HG02571 (cell line): ENCODE data around the gene TESK2.
"Not testable (repeated sequence)": the region's sequence is repeated elsewhere in the genome, so short reads cannot be mapped to it uniquely, and the experiment has no call there.

Source experiments
- ATAC-seq: cut with Tn5 transposase; IDR thresholded peaks from one replicate; pipeline ENCODE4 v1.9.1; 2021; ENCODE audit warnings: mild to moderate bottlenecking, moderate library complexity; ENCODE audit not compliant: unreplicated experiment

Gene TESK2

DNA sequence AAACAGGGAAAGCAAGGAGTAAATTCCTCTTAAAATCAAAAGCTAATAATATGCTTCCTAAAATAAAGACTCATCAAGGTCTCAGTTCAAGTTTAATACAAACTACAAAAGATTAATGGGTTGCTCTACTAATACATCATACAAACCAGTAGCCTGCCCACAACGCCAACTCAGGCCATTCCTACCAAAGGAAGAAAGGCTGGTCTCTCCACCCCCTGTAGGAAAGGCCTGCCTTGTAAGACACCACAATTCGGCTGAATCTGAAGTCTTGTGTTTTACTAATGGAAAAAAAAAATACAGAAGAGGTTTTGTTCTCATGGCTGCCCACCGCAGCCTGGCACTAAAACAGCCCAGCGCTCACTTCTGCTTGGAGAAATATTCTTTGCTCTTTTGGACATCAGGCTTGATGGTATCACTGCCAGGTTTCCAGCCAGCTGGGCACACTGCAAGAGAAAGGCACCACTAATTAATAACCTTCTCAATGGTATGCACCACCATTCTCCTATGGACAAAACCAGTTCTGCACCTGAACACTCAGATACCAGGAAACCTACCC is 20.1 kb upstream of the TESK2 start:
- no peak for ATAC-seq

DNA sequence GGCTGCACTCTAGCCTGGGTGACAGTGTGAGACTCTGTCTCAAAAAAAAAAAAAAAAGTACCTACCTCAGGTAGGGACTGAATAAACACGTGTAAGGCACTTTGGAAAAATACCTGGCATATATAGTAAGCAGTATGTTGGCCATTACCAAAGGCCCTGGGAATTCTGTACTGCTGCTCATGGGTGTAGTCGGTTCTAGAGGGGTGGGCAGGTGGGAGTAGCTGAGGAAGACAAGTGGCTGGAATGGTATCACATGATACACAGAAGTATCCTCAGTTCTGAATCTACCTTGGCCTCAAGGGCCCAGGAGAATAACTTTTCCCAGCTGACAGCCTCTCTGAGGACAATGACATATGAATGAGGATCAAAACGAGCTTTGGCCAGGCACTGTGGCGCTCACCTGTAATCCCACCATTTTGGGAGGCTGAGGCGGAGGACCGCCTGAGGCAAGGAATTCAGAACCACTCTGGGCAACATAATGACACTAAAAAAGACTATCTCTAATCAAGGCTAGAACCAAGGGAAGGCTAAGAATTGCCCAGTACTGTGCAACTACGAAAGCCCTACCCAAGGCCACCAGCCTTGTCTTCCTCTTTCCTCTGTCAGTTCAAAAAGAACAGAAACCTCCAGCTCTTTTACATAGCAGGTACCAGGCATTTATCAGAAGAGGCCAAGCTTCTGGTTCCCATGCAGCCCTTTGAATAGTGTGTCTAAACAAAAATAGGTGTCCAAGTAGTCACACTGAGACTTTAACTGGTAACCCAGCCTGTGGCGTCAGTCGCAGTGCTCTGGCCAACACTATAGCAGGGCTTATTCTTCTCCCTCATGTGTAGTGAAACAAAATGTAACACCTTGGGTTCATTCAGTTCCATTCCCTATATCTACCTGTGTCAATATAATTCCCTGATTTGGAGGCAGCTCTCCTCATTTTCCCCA is 19.3 kb upstream of the TESK2 start:
- ATAC-seq, result no peak

DNA sequence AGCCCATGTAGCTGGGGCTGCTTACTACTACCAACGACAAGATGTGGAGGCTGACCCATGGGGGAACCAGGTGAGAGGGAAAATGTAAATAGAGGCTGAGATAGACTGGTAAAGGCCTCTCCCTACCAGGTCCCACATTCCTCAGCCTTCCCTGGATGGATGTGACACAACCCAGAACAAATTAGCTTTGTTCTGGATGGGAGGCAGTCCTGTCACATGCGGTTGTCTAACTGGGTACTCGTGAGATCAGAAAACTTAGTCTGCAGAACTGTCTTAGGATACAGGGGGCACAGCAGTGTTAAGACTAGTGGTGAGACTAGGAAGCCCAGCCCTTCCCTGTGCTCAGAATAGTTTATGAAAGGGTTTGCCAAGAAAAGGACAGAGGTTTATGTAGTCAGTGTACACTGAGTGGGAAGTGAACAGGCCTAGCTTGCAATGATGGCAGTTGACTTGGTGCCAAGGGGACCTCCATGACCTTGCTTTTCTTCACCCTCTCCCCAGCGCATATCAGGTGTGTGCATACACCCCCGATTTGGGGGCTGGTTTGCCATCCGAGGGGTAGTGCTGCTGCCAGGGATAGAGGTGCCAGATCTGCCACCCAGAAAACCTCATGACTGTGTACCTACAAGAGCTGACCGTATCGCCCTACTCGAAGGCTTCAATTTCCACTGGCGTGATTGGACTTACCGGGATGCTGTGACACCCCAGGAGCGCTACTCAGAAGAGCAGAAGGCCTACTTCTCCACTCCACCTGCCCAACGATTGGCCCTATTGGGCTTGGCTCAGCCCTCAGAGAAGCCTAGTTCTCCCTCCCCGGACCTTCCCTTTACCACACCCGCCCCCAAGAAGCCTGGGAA is 17.6 kb upstream of the TESK2 start:
- no peak for ATAC-seq

DNA sequence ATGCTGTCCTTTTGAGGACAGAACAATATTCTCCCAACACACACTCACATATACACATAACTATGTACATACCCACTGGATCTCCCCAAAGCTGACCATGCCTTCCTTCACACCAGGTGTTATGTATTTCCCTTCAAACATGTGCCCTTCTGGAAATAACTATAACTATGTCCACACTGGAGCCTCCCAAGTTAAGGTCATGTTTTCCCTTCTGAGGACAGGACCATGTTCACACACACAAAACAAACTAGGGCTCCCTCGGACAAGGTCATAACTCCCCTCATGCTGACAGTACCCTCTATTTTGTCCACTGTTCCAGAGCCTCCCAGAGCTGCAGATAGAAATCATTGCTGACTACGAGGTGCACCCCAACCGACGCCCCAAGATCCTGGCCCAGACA is 16.9 kb upstream of the TESK2 start:
- no peak for ATAC-seq

DNA sequence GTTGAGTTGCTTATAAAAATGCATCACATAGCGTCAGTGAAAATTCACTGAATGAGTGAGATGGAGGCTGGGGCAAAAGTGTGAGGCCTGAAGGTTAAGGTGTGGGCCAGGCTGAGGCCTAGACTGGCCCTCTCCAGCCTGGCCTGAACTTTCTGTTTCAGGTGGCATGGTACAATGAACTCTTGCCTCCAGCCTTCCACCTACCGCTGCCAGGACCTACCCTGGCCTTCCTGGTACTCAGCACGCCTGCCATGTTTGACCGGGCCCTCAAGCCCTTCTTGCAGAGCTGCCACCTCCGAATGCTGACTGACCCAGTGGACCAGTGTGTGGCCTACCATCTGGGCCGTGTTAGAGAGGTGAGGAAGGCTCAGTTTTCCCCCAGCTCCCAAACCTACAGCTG is 16.2 kb upstream of the TESK2 start:
- no peak for ATAC-seq

DNA sequence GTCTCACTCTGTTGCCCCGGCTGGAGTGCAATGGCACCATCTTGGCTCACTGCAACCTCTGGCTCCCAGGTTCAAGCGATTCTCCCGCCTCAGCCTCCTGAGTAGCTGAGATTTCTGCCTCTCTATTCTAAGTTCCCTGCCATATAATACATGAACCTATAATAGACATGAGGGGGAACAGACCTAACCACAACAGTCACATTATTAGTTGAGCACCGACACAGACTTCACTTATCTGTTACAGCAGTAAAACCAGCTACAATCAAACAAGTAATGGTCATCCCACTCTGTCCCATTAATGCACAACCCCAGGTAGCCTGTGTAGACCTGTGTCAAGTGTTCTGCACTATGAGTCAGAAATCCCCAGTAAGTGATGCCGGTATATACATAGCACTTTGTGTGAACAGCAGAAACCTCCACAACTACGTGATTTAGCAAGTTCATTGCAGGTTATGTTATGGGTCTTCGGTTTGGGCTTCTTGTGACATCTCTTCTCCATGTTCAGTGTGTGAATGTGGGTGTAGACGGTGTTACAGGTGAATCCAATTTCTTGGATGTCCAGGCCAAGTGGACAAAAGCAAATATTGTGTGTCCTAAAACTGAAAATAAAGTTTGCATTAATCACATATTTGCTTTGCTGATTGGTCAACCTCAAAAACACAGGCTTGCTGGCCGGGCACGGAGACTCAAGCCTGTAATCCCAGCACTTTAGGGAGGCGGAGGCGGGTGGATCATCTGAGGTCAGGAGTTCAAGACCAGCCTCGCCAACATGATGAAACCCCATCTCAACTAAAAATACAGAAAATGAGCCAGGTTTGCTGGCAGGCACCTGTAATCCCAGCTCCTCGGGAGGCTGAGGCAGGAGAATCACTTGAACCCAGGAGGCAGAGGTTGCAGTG is 12.7 kb upstream of the TESK2 start:
- no peak for ATAC-seq

DNA sequence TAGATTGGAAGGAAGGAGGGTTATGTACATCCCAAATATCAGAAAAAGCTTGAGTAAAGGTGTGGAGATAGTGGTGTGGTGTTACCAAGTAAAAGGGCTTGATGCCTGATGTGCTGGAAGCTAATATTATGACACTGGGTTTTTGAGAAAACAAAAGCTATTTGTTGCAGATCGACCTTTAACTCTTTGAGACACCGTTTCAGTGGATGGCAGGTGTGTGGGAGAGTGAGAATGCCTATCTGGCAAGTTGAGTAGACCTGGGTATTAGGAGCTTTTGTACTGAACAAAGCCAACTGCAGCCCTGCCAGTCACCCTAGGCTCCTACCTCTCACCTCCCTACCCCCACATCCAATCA is 10.5 kb upstream of the TESK2 start:
- no peak for ATAC-seq

DNA sequence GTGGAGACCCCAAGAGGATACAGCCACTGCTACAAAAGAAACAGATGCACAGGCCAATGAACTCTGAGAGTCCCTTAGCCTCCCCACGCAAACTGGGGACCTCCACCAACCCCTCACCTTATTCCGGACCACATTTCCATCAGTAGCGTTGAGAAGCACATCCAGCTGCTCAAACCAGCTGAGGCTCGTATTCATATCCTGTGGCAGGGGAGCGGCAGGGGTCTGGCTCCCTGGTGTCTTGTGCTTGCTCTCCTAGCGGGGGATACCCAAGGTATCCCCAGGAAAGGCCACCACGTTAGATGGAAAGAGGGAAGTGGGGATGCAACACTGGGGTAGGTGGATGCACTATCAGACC is 8.4 kb upstream of the TESK2 start:
- no peak for ATAC-seq

DNA sequence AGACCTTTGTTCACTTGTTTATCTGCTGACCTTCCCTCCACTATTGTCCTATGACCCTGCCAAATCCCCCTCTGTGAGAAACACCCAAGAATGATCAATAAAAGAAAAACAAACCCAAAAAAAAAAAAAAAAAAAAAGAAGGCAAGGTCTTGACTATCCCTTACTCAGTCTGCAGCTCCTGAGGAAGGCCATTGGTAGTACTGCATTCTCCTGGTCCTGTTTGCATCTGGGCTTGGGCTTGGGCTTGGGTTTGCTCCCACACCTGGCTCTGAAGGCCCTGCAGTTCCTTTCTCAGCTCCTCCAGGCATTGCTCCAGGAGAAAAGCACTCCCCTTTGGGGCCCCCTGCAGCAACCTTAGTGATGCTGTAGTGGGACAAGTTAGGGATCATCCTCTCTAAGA is 7.3 kb upstream of the TESK2 start:
- no peak for ATAC-seq

DNA sequence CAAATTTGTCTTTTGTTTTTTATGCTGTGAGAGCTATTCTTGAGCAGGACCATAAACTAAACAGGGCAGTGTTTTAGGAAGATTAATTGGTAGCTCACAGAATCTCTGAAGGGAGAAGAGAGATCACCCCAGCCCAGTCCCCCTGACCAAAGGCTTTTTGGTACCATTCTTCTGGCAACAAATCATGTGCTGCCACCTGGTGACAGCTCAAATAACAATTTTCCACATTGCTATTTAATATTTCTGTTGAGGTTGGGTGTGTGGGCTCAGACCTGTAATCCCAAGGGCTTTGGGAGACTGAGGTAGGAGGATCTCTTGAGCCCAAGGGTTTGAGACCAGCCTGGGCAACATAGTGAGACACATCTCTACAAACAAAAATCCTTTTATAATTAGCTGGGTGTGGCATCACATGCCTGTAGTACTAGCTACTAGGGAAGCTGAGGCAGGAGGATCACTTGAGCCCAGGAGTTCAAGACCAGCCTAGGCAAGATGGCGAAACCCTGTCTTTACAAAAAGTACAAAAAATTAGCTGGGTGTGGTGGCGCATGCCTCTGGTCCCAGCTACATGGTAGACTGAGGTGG is 2.2 kb upstream of the TESK2 start:
- ATAC-seq, result no peak

DNA sequence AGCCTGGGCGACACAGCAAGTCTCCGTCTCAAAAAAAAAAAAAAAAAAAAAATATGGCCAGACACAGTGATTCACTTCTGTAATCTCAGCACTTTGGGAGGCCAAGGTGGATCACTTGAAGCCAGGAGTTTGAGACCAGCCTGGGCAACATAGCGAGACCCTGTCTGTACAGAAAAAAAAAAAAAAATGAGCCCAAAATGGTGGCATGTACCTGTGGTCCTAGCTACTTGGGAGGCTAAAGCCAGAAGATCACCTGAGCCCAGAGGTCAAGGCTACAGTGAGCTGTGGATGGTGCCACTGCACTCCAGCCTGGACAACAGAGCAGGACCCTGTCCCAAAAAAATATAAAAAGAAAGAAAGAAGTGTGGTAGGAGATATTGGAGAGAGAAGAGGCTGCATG is 1.7 kb upstream of the TESK2 start:
- no peak for ATAC-seq

DNA sequence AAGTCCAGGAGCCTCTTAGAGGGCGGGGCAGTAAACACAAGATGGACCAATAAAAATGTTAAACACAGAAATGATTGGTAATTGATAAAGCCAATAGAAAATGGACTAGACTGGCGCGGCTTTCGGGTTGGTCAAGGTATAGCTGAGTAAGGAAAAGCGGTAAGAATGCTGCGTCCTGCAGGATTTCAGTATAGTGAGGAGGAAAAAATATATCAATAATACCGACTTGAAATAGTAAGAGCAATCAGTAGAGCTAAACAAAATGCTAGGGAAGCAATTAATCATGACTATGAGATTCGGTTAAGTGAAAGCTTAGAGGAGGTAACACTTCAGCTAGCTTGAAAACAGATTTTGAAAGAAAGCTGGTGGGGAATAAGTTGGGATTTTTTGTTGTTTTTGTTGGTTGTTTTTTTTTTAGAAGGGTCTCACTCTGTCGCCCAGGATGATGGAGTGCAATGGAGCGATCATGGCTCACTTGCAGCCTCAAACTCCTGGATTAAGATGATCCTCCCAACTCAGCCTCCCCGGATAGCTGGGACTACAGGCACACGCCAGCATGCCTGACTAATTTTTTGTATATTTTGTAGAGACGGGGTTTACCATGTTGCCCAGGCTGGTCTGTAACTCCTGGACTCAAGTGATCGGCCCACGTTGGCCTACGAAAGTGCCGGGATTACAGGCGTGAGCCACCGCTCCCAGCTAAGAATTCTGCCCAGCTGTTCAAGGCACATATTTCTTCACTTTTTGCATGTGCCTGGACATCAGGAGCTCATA is 711 bp upstream of the TESK2 start:
- ATAC-seq, result no peak

DNA sequence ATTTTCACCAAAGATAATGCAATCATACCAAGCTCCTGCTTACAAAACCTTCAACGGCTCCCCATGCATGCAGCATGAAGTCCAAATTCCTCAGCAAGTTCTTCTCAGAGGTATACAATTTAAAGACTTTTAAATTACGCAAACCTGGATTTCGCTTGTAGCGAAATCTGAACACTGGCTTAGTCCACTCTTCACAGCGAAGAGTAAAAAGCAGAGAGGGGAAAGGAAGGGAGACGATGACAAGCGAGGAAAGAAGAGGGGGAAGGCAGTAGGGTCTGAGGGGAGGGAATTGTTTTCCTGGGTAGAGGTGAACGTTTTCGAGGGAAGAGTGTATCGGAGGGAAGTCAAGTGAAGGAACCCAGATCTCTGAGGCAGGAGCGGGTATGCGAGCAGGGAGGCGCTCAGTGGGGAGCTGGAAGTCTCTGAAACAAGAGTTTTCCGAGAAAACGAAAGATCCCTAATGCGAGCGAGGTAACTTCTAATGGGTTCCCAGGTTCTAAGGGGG is 790 bp downstream of the TESK2 start:
- no peak for ATAC-seq

DNA sequence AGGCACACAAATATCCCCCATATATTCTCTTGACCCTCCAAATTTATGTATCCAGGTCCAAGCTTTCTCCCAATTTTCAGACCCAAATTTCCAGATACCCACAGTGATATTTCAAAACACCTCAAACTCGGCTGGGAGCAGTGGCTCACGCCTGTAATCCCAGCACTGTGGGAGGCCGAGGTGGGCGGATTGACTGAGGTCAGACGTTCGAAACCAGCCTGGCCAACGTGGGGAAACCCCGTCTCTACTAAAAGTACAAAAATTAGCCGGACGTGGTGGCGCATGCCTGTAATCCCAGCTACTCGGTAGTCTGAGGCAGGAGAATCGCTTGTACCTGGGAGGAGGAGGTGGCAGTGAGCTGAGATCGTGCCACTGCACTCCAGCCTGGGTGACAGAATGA is 1.6 kb downstream of the TESK2 start:
- ATAC-seq, result not testable (repeated sequence)

DNA sequence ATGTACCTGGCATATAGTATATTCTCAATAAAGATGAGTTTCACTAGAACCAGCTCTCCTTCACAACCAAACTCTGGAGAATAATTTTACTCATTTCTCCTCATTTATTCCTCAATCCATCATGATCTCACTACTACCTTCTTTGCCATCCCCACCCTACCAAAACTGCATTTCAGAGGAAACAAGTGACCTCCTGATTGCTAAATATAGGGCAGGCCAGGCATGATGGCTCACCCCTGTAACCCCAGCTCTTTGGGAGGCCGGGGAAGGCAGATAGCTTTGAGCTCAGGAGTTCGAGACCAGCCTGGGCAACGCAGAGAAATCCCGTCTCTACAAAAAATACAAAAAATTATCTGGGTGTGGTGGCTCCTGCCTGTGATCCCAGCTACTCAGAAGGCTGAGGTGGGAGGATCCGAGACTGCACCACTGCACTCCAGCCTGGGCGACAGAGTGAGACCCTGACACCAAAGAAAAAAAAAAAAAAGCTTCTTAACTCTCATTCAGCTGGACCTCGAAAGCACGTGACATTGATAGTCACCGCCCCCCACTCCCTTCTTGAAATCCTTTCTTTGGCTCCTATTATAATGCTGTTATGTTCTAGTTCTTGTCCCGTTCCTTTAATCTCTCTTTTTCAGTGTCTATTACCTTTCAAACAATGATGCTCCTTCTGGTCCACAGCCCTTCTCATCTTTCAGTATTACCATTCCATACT is 2.1 kb downstream of the TESK2 start:
- no peak for ATAC-seq

DNA sequence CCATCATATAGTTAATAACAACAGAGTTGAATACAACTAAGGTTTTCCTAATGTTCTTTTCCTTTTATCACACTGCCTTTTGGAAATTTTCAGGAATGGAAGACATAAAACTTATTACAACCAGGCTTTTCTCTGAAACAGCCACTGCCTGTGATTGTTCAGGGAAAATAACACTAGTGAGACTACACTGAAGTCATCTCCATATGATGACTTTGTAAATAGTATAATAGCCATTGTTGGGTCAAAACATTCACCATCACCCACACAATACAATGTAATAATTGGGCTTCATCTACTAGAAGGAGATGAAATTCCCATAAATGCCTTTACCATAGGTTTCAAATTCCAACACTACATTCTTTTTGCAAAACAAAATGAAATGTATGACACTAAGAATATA is 5.0 kb downstream of the TESK2 start:
- no peak for ATAC-seq

DNA sequence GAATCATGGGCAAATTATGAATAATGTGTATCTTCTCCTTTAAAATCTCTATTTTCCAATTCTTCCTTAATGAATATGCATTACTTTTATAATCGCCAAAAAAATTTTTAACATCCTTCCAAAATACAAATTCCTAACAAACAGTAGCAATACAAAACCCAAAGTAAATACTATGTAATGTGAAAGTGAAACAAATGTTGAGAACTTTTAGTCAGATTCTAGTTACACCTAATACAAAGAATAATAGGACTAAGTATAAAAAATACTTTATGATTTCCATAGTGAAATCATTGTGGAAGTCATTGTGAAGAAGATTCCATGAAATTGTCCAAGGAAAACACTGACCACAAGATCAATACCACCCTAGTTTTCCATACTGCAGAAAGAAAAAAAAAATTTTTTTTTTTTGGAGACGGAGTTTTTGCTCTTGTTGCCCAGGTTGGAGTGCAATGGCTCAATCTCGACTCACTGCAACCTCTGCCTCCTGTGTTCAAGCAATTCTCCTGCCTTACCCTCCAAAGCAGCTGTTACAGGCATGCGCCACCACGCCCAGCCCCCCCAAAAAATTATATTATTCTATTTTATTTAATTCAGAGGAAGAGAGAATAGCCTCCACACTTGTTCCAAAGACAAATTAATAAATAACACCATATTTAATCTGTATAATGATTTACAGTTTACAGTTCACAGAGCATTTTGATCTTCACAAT is 11.8 kb downstream of the TESK2 start:
- no peak for ATAC-seq

DNA sequence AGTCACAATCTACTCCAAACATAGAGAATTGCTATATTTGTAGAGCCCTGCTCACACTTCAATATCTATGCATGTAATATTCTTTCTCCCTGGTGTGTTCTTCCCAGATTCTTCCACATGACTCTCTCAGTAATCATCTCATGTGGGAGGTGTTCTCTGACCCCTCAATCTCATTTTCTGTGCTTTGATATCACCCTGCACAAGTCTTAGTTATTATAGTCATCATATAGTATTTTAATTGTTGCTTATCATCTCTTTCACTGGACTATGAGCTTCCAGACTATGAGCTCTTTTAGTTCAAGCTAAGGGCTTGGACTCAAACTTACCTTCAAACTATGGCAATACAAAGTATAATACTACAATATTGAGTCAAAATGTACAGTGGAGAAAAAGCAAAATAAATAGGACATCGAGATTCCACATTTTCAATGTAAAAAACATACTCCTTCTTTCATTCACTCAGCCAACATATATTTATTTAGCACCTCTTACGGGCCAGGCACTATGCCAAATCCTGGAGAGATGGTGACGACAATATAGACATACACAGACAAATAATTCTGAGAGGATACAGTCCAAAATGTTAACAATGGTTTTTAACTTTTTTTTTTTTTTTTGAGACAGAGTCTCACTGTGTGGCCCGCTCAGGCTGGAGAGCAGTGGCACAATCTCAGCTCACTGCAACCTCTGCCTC is 12.7 kb downstream of the TESK2 start:
- no peak for ATAC-seq
